ENCODE measurements around the gene KRT7. TPM values are rescaled to one million over a fixed set of nuclear protein-coding genes. Genes with fewer than 3 reads are reported as not detected.
A peak's percentile ranks its signal among the peaks of the same experiment; 100 is the strongest.

The KRT7 gene
- polyA plus RNA-seq, 1 of the 3 experiments (the other 2 are of a cell fraction): 5.4 TPM

- TF ChIP-seq RAD21 (IDR thresholded peaks at IDR 0.05; ENCODE audit: low read length) (no peak), ZBTB33 (IDR thresholded peaks at IDR 0.05; ENCODE audit: borderline replicate concordance, low read depth) (no peak), RXRA (IDR thresholded peaks at IDR 0.05; ENCODE audit: borderline replicate concordance, low read depth) (no peak), JUND (IDR thresholded peaks at IDR 0.05) (no peak), TEAD4 (IDR thresholded peaks at IDR 0.05; ENCODE audit: borderline replicate concordance, insufficient read depth) (no peak), MEF2A (IDR thresholded peaks at IDR 0.05; ENCODE audit: borderline replicate concordance, low read depth) (no peak), NFIC (IDR thresholded peaks at IDR 0.05; ENCODE audit: borderline replicate concordance) (no peak), FOSL2 (IDR thresholded peaks at IDR 0.05; ENCODE audit: borderline replicate concordance, low read depth) (no peak), SMC3 (IDR thresholded peaks at IDR 0.05; ENCODE audit: low read depth, low read length) (no peak), CTCF (IDR thresholded peaks at IDR 0.05) (no peak), GABPA (IDR thresholded peaks at IDR 0.05; ENCODE audit: low read depth) (no peak), YY1 (IDR thresholded peaks at IDR 0.05; ENCODE audit: low read depth) (no peak)
These were observed 13.0 kb downstream of the KRT7 start (continued) for GRCh38 chr12:52245962-52246569.

GRCh38 chr12:52246720-52247621, 13.9 kb downstream of the KRT7 start:
- Histone ChIP-seq H2AFZ (ENCODE audit: low read depth) (no peak overlapping the region), H3K9ac (no peak overlapping the region), H3K4me2 (peak overlapping the region; percentile 35; the same call in 1 of the 2 replicates), H3K27me3 (ENCODE audit: insufficient read depth) (no peaks in the 10 kb centered on the region), H3K79me2 (ENCODE audit: insufficient read depth) (no peaks in the 10 kb centered on the region), H3K36me3 (replicated peaks in 1 of 2; ENCODE audit: control insufficient read depth in 1 of 2, insufficient read depth in 2 of 2, low read length in 1 of 2) (no peaks in the 10 kb centered on the region), H3K9me2 (no peaks in the 10 kb centered on the region), H3K4me1 (ENCODE audit: control insufficient read depth in 1 of 2, insufficient read depth in 2 of 2, low read depth in 1 of 2, low read length in 1 of 2) (peaks cover 23 to 27% of the 10 kb centered on the region in 2 experiments; a peak in 3 of 4 replicates), H4K20me1 (ENCODE audit: insufficient read depth) (no peaks in the 10 kb centered on the region), H3F3A (replicated peaks; ENCODE audit: insufficient read depth) (peaks cover 3% of the 10 kb centered on the region), H3K4me3 (ENCODE audit: low read depth in 2 of 2, low read length in 1 of 2) (no peak overlapping the region), H3K9me3 (no peaks in the 10 kb centered on the region), H3K27ac (ENCODE audit: low read depth in 2 of 2, low read length in 1 of 2) (peak overlapping the region in 1 of 2 experiments; percentile 18; a peak in 2 of 4 replicates)
- POLR2A ChIA-PET: no interaction called here
- no peak for TF ChIP-seq NFIC (IDR thresholded peaks at IDR 0.05; ENCODE audit: borderline replicate concordance)
- no peak for TF ChIP-seq RAD21 (IDR thresholded peaks at IDR 0.05; ENCODE audit: low read length)
- no peak for TF ChIP-seq SMC3 (IDR thresholded peaks at IDR 0.05; ENCODE audit: low read depth, low read length)
- no peak for TF ChIP-seq MAX (IDR thresholded peaks at IDR 0.05; ENCODE audit: low read depth)
- TF ChIP-seq NRF1 (IDR thresholded peaks at IDR 0.05; ENCODE audit: low read depth, low read length): no peak
- no peak for TF ChIP-seq FOSL2 (IDR thresholded peaks at IDR 0.05; ENCODE audit: borderline replicate concordance, low read depth)
- no peak for TF ChIP-seq POLR2AphosphoS5 (IDR thresholded peaks at IDR 0.05; ENCODE audit: low read depth, low read length)
- TF ChIP-seq USF2 (IDR thresholded peaks at IDR 0.05; ENCODE audit: borderline replicate concordance, low read depth, low read length): no peak
- no peak for TF ChIP-seq RFX5 (IDR thresholded peaks at IDR 0.05; ENCODE audit: low read length)
- TF ChIP-seq YY1 (IDR thresholded peaks at IDR 0.05; ENCODE audit: low read depth): no peak
- TF ChIP-seq CHD2 (IDR thresholded peaks at IDR 0.05; ENCODE audit: low read length, partially characterized antibody): no peak
- TF ChIP-seq RXRA (IDR thresholded peaks at IDR 0.05; ENCODE audit: borderline replicate concordance, low read depth): no peak
- no peak for TF ChIP-seq ELF1 (IDR thresholded peaks at IDR 0.05)
- TF ChIP-seq FOXJ3 (CRISPR knock-in tag; IDR thresholded peaks at IDR 0.05): no peak
- no peak for TF ChIP-seq MXI1 (IDR thresholded peaks at IDR 0.05; ENCODE audit: low read depth, low read length)
- no peak for TF ChIP-seq PBX3 (IDR thresholded peaks at IDR 0.05)
- TF ChIP-seq SIN3A (IDR thresholded peaks at IDR 0.05; ENCODE audit: borderline replicate concordance, low read depth, low read length): no peak
- CTCF ChIA-PET: interaction anchor here (0.8 to 2.6 kb wide), 8 partner anchors 10 to 90 kb away, joined by 3 to 10 read pairs (median 4); no protein-coding TSS in a partner anchor
- DNase-seq: no peak
- 58% methylated on average over 10 of the region's 10 CpGs for WGBS (ENCODE audit: low lambda C conversion rate)

Measured in SK-N-SH (cell line).